HUES48 (cell line): ENCODE data around the gene INPP5A.
"Not testable (repeated sequence)": the region's sequence is repeated elsewhere in the genome, so short reads cannot be mapped to it uniquely, and the experiment has no call there.

Experiments
- H3K27ac ChIP-seq: one replicate; pipeline ENCODE4 v1.7.0; 2013; ENCODE audit warnings: low read depth, low read length, inconsistent platforms
- H3K27me3 ChIP-seq: 2 replicates; pipeline ENCODE4 v1.6.1; 2013; ENCODE audit warnings: mild to moderate bottlenecking, low read length; ENCODE audit not compliant: control insufficient read depth, insufficient read depth
- H3K36me3 ChIP-seq: 2 replicates; pipeline ENCODE4 v1.6.1; 2013; ENCODE audit warnings: low read length; ENCODE audit not compliant: control insufficient read depth, insufficient read depth
- H3K4me1 ChIP-seq: 2 replicates; pipeline ENCODE4 v1.6.1; 2013; ENCODE audit warnings: mild to moderate bottlenecking, low read length; ENCODE audit not compliant: control insufficient read depth, insufficient read depth
- H3K4me3 ChIP-seq: 2 replicates; pipeline ENCODE4 v1.5.1; 2013; ENCODE audit warnings: mild to moderate bottlenecking, low read depth, low read length
- H3K9ac ChIP-seq: 2 replicates; pipeline ENCODE4 v1.6.1; 2013; ENCODE audit warnings: mild to moderate bottlenecking, low read depth, low read length, moderate library complexity
- H3K9me3 ChIP-seq: 2 replicates; pipeline ENCODE4 v1.6.1; 2013; ENCODE audit warnings: low read length; ENCODE audit not compliant: control insufficient read depth, insufficient read depth

Gene INPP5A

GRCh38 chr10:132537684-132538001, at the start of gene INPP5A:
INPP5A (plus strand) TSS chr10:132537787; CDS start chr10:132538097, 310 bp downstream.
- Histone ChIP-seq H3K9ac (peak within 1 kb of the TSS; percentile 67), H3K9me3 (no peaks in the 10 kb centered on the region), H3K27me3 (peaks cover 15% of the 10 kb centered on the region), H3K4me3 (peak within 1 kb of the TSS; percentile 72), H3K27ac (no peak within 1 kb of the TSS), H3K36me3 (no peaks in the 10 kb centered on the region), H3K4me1 (peaks cover 33% of the 10 kb centered on the region)

GRCh38 chr10:132488231-132488821, 49.3 kb upstream of the INPP5A start:
- no peak overlapping the region for H3K4me3 ChIP-seq
- no peaks in the 10 kb centered on the region for H3K36me3 ChIP-seq
- no peaks in the 10 kb centered on the region for H3K27me3 ChIP-seq
- no peaks in the 10 kb centered on the region for H3K4me1 ChIP-seq
- no peak overlapping the region for H3K27ac ChIP-seq
- peaks cover 2% of the 10 kb centered on the region; the same call in 1 of the 2 replicates for H3K9me3 ChIP-seq
- H3K9ac ChIP-seq = no peak overlapping the region

- Histone ChIP-seq H3K4me3 (no peak overlapping the region), H3K27ac (no peak overlapping the region), H3K9ac (no peak overlapping the region), H3K36me3 (no peaks in the 10 kb centered on the region), H3K27me3 (no peaks in the 10 kb centered on the region), H3K9me3 (peaks cover 2% of the 10 kb centered on the region; the same call in 1 of the 2 replicates), H3K4me1 (no peaks in the 10 kb centered on the region)
Observed at GRCh38 chr10:132489053-132489703, 48.4 kb upstream of the INPP5A start.

- H3K4me3 ChIP-seq = no peak overlapping the region
- H3K27me3 ChIP-seq = no peaks in the 10 kb centered on the region
- peaks cover 2% of the 10 kb centered on the region; the same call in 1 of the 2 replicates for H3K9me3 ChIP-seq
- H3K9ac ChIP-seq = no peak overlapping the region
- no peaks in the 10 kb centered on the region for H3K4me1 ChIP-seq
- no peak overlapping the region for H3K27ac ChIP-seq
- no peaks in the 10 kb centered on the region for H3K36me3 ChIP-seq
Observed at GRCh38 chr10:132489704-132490534, 47.7 kb upstream of the INPP5A start.

- H3K4me1 ChIP-seq, H3K27ac ChIP-seq, H3K36me3 ChIP-seq: not testable (repeated sequence)
Observed at GRCh38 chr10:132491534-132491933, 46.1 kb upstream of the INPP5A start.

GRCh38 chr10:132492323-132493025, 45.1 kb upstream of the INPP5A start:
- Histone ChIP-seq H3K4me3 (no peak overlapping the region), H3K36me3 (no peaks in the 10 kb centered on the region), H3K9ac (no peak overlapping the region), H3K4me1 (no peaks in the 10 kb centered on the region), H3K27ac (no peak overlapping the region), H3K27me3 (no peaks in the 10 kb centered on the region), H3K9me3 (peaks cover 2% of the 10 kb centered on the region; the same call in 1 of the 2 replicates)

More at GRCh38 chr10:132491534-132491933, 46.1 kb upstream of the INPP5A start:
- H3K9ac ChIP-seq, H3K27me3 ChIP-seq, H3K4me3 ChIP-seq, H3K9me3 ChIP-seq: not testable (repeated sequence)

- Histone ChIP-seq H3K27ac (no peak overlapping the region), H3K36me3 (no peaks in the 10 kb centered on the region), H3K4me3 (no peak overlapping the region), H3K27me3 (no peaks in the 10 kb centered on the region), H3K4me1 (no peaks in the 10 kb centered on the region), H3K9me3 (peaks cover 2% of the 10 kb centered on the region; the same call in 1 of the 2 replicates), H3K9ac (no peak overlapping the region)
Observed at GRCh38 chr10:132493246-132493755, 44.3 kb upstream of the INPP5A start.

- Histone ChIP-seq H3K4me1 (no peaks in the 10 kb centered on the region), H3K9me3 (peaks cover 2% of the 10 kb centered on the region; the same call in 1 of the 2 replicates), H3K36me3 (no peaks in the 10 kb centered on the region), H3K9ac (no peak overlapping the region), H3K27me3 (no peaks in the 10 kb centered on the region), H3K4me3 (no peak overlapping the region), H3K27ac (no peak overlapping the region)
Observed at GRCh38 chr10:132493756-132494290, 43.8 kb upstream of the INPP5A start.

GRCh38 chr10:132494866-132495630, 42.5 kb upstream of the INPP5A start:
- Histone ChIP-seq H3K36me3 (no peaks in the 10 kb centered on the region), H3K9me3 (peaks cover 2% of the 10 kb centered on the region; the same call in 1 of the 2 replicates), H3K4me3 (no peak overlapping the region), H3K9ac (no peak overlapping the region), H3K27ac (no peak overlapping the region), H3K27me3 (no peaks in the 10 kb centered on the region), H3K4me1 (no peaks in the 10 kb centered on the region)
